OCI-LY1 (cell line): ENCODE data around the gene HDAC3.

Source experiments
- H2AFZ ChIP-seq: fragments of 200-600 bp; sonication (generic), shearing (Covaris generic); 2 replicates; pipeline ENCODE4 v1.6.0; 2014; ENCODE audit warnings: antibody characterized with exemption, mild to moderate bottlenecking, low read length
- H3F3A ChIP-seq: fragments of 200-600 bp; sonication (generic), shearing (Covaris generic); 2 replicates; pipeline ENCODE4 v1.6.0; 2014; ENCODE audit warnings: mild to moderate bottlenecking, antibody characterized with exemption, low read length, moderate library complexity; ENCODE audit not compliant: insufficient read depth
- H3K27ac ChIP-seq: fragments of 200-600 bp; sonication (generic); 2 replicates; pipeline ENCODE4 v1.5.1; 2014; ENCODE audit warnings: low read length, mixed run types, mild to moderate bottlenecking, low read depth; ENCODE audit not compliant: poor library complexity, severe bottlenecking
- H3K27me3 ChIP-seq: fragments of 200-600 bp; sonication (generic); 2 replicates; pipeline ENCODE4 v1.6.0; 2014; ENCODE audit warnings: antibody characterized with exemption, mild to moderate bottlenecking, low read length, moderate library complexity; ENCODE audit not compliant: insufficient read depth
- H3K36me3 ChIP-seq: fragments of 200-600 bp; sonication (generic); 2 replicates; pipeline ENCODE4 v1.6.1; 2014; ENCODE audit warnings: mild to moderate bottlenecking, antibody characterized with exemption, low read length, moderate library complexity, mixed read lengths; ENCODE audit not compliant: insufficient read depth
- H3K4me1 ChIP-seq: fragments of 200-600 bp; sonication (generic); 2 replicates; pipeline ENCODE4 v1.5.1; 2014; ENCODE audit warnings: mild to moderate bottlenecking, low read length, moderate library complexity; ENCODE audit not compliant: insufficient read depth, severe bottlenecking
- H3K4me2 ChIP-seq: fragments of 200-600 bp; sonication (generic), shearing (Covaris generic); 2 replicates; pipeline ENCODE4 v1.6.1; 2014; ENCODE audit warnings: low read length
- H3K4me3 ChIP-seq: fragments of 200-600 bp; sonication (generic); 2 replicates; pipeline ENCODE4 v1.5.1; 2014; ENCODE audit warnings: low read length, low read depth, mild to moderate bottlenecking, mixed read lengths; ENCODE audit not compliant: poor library complexity, severe bottlenecking
- H3K79me2 ChIP-seq: fragments of 200-600 bp; shearing (Covaris generic); 2 replicates; pipeline ENCODE4 v1.6.1; 2016; ENCODE audit warnings: mixed run types, low read length, mixed read lengths; ENCODE audit not compliant: insufficient read depth
- H3K9ac ChIP-seq: fragments of 200-600 bp; sonication (generic), shearing (Covaris generic); 2 replicates; pipeline ENCODE4 v1.6.1; 2014; ENCODE audit warnings: mild to moderate bottlenecking, low read length, mixed read lengths
- H3K9me2 ChIP-seq: fragments of 200-600 bp; sonication (generic), shearing (Covaris generic); 2 replicates; pipeline ENCODE4 v1.6.1; 2014; ENCODE audit warnings: low read depth, mild to moderate bottlenecking, low read length, mixed read lengths
- H3K9me3 ChIP-seq: fragments of 200-600 bp; shearing (Covaris generic); 2 replicates; pipeline ENCODE4 v1.6.1; 2014; ENCODE audit warnings: low read length, mixed read lengths
- H4K20me1 ChIP-seq: fragments of 200-600 bp; sonication (generic), shearing (Covaris generic); 2 replicates; pipeline ENCODE4 v1.6.0; 2016; ENCODE audit warnings: mild to moderate bottlenecking, low read length; ENCODE audit not compliant: insufficient read depth
- EZH2 ChIP-seq: fragments of 200-600 bp; sonication (generic), shearing (Covaris generic); IDR thresholded peaks from 2 replicates; pipeline ENCODE4 v1.8.0; 2017; ENCODE audit warnings: borderline replicate concordance, mixed run types, mild to moderate bottlenecking, antibody characterized with exemption, low read length, moderate library complexity, mixed read lengths
- TF ChIP-seq, protein P1 (sequence below): fragments of 200-600 bp; sonication (generic), shearing (Covaris generic); IDR thresholded peaks from 2 replicates; pipeline ENCODE4 v1.5.1; 2017; ENCODE audit warnings: mild to moderate bottlenecking, antibody characterized with exemption, low read length, moderate library complexity, mixed read lengths

Gene HDAC3

DNA sequence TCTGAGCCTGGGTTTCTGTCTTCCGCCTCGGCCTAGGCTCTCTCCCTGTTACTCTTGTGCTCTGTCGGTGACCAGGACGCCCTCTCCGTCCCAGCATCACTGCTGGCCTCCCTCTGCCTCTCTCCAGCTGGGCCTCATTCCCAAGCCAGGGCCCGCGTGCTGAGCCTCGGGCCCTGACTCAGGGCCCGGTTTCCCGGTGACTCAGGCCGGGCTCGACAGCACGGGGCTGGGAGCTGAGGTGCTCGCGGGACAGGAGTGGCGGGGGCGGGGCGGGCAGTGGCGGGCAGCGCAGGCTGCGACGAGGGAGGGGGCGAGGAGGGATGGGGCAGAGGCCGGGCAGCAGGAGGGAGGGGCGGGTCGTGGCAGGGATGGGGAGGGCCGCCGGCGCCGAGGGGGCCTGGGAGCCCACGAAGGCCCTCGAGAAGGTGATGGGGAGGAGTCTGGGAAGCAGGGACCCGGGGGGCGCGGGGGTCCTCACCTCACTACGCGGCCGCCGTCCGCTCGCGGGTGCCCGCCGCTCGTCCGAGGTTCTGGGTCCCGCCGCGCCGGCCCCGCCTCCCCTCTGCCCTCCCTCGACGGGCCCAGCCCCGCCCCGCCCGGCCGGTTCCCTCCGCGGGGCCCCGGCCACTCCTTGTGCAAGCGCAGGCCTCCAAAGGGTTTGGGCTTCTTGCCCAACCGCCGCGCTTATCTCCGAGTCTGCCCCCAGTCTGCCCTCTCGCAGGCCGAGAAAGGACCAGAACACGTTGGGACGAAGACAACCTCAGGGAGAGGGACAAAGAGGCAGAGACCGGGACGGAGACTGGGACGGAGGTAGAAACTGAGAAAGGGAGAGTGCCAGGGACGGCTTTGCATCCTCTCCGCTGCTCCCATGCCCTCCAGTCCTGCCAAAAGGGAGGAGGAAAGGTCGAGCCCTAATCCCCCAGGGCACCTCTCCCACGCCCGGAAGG, 45.3 kb upstream of the HDAC3 start, which contains the start of gene ARAP3:
Gene ARAP3 (minus strand): TSS at position 536 of the 947 bp plus-strand sequence. CDS start 1,744 bp downstream, outside the sequence.
- Histone ChIP-seq H3K27ac (no peak within 1 kb of the TSS), H3K9ac (no peak within 1 kb of the TSS)

DNA sequence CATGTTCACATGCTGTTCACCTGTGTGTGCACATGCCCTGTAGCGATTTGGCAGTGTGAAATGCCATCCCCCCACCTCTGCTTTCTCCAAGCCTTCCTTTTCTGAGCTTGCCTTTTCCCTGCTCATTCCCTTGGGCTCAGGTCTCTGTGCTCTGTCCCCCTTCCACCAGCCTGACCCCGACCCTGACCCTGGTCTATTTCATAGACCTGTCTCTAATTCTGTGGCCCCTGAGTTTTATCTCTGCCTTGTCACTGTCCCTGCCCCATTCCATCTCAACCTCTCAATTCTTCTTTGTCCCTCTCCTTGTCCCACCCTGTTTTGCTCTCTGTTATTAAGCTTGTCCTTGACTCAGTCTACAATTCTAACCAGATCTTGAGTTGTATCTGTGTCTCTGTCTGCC, 44.6 kb upstream of the HDAC3 start:
- TF ChIP-seq EZH2 = no peak
- TF ChIP-seq, protein P1, sequence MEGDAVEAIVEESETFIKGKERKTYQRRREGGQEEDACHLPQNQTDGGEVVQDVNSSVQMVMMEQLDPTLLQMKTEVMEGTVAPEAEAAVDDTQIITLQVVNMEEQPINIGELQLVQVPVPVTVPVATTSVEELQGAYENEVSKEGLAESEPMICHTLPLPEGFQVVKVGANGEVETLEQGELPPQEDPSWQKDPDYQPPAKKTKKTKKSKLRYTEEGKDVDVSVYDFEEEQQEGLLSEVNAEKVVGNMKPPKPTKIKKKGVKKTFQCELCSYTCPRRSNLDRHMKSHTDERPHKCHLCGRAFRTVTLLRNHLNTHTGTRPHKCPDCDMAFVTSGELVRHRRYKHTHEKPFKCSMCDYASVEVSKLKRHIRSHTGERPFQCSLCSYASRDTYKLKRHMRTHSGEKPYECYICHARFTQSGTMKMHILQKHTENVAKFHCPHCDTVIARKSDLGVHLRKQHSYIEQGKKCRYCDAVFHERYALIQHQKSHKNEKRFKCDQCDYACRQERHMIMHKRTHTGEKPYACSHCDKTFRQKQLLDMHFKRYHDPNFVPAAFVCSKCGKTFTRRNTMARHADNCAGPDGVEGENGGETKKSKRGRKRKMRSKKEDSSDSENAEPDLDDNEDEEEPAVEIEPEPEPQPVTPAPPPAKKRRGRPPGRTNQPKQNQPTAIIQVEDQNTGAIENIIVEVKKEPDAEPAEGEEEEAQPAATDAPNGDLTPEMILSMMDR = no peak
- H4K20me1 ChIP-seq = no peaks in the 10 kb centered on the region
- H3F3A ChIP-seq = no peaks in the 10 kb centered on the region
- H3K4me2 ChIP-seq = no peak overlapping the region
- H3K27me3 ChIP-seq = no peaks in the 10 kb centered on the region
- no peaks in the 10 kb centered on the region for H3K9me2 ChIP-seq
- no peak overlapping the region for H3K27ac ChIP-seq
- no peaks in the 10 kb centered on the region for H3K9me3 ChIP-seq
- no peak overlapping the region for H3K9ac ChIP-seq
- no peaks in the 10 kb centered on the region for H3K79me2 ChIP-seq
- H3K4me1 ChIP-seq = no peaks in the 10 kb centered on the region
- H3K36me3 ChIP-seq = no peaks in the 10 kb centered on the region
- no peak overlapping the region for H3K4me3 ChIP-seq
- H2AFZ ChIP-seq = no peak overlapping the region

More for the DNA sequence above, 45.3 kb upstream of the HDAC3 start, which contains the start of gene ARAP3:
- TF ChIP-seq, protein P1 = no peak
- TF ChIP-seq EZH2 = no peak
- no peak within 1 kb of the TSS for H2AFZ ChIP-seq
- H3K27me3 ChIP-seq = no peaks in the 10 kb centered on the region
- H3K4me2 ChIP-seq = peak within 1 kb of the TSS; percentile 28; the same call in 1 of the 2 replicates
- H3K79me2 ChIP-seq = no peaks in the 10 kb centered on the region
- no peaks in the 10 kb centered on the region for H3F3A ChIP-seq
- no peaks in the 10 kb centered on the region for H3K36me3 ChIP-seq
- peak within 1 kb of the TSS; percentile 12 for H3K4me3 ChIP-seq
- H3K9me3 ChIP-seq = no peaks in the 10 kb centered on the region
- no peaks in the 10 kb centered on the region for H3K4me1 ChIP-seq
- H3K9me2 ChIP-seq = no peaks in the 10 kb centered on the region
- no peaks in the 10 kb centered on the region for H4K20me1 ChIP-seq

DNA sequence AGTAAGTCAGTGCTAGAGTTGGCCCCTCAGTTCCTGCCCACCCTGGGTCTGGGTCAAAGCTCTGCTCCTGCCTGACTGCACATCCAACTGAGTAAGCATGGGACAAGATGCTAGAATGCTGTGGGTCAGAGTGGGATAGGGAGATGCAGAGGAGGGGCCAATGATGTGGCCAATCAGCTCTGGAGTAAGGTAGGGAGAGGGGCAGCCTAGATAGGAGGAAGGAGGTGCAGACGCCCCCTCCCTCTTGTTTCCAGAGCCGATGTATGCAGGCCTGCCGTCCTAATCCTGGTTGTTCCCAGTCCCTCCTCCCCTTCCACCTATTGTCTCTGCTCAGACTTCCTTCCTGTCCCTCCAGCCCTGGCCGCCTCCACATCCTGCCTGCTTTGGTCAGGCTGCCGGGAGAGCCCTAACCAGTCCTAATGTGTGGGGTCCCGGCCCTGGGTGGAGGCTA, 44.1 kb upstream of the HDAC3 start:
- Histone ChIP-seq H2AFZ (no peak overlapping the region), H3K36me3 (no peaks in the 10 kb centered on the region), H3K9ac (no peak overlapping the region), H3K27me3 (no peaks in the 10 kb centered on the region), H3F3A (no peaks in the 10 kb centered on the region), H3K79me2 (no peaks in the 10 kb centered on the region), H3K4me2 (no peak overlapping the region), H3K4me3 (no peak overlapping the region), H3K27ac (no peak overlapping the region), H3K4me1 (no peaks in the 10 kb centered on the region), H4K20me1 (no peaks in the 10 kb centered on the region), H3K9me3 (no peaks in the 10 kb centered on the region), H3K9me2 (no peaks in the 10 kb centered on the region)
- TF ChIP-seq, protein P1 = no peak
- no peak for TF ChIP-seq EZH2
